Measurements from ENCODE around the gene CDC42. TPM values are rescaled to one million over a fixed set of nuclear protein-coding genes. Genes with fewer than 3 reads are reported as not detected.

Gene CDC42
- total RNA-seq, 4 donors from 2014 or later = 186 to 260 (median 205) TPM

GRCh38 chr1:22123901-22124404, 71.4 kb downstream of the CDC42 start:
- no peak for DNase-seq (ENCODE audit: low spot score)
- no peak for ATAC-seq (ENCODE audit: low FRiP score)
- TF ChIP-seq, protein P1, sequence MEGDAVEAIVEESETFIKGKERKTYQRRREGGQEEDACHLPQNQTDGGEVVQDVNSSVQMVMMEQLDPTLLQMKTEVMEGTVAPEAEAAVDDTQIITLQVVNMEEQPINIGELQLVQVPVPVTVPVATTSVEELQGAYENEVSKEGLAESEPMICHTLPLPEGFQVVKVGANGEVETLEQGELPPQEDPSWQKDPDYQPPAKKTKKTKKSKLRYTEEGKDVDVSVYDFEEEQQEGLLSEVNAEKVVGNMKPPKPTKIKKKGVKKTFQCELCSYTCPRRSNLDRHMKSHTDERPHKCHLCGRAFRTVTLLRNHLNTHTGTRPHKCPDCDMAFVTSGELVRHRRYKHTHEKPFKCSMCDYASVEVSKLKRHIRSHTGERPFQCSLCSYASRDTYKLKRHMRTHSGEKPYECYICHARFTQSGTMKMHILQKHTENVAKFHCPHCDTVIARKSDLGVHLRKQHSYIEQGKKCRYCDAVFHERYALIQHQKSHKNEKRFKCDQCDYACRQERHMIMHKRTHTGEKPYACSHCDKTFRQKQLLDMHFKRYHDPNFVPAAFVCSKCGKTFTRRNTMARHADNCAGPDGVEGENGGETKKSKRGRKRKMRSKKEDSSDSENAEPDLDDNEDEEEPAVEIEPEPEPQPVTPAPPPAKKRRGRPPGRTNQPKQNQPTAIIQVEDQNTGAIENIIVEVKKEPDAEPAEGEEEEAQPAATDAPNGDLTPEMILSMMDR (IDR thresholded peaks at IDR 0.05) = no peak

GRCh38 chr1:22124592-22125229, 72.2 kb downstream of the CDC42 start:
- TF ChIP-seq, protein P1 (IDR thresholded peaks at IDR 0.05) = no peak
- DNase-seq (ENCODE audit: low spot score) (no peak), ATAC-seq (ENCODE audit: low FRiP score) (no peak)

DNA sequence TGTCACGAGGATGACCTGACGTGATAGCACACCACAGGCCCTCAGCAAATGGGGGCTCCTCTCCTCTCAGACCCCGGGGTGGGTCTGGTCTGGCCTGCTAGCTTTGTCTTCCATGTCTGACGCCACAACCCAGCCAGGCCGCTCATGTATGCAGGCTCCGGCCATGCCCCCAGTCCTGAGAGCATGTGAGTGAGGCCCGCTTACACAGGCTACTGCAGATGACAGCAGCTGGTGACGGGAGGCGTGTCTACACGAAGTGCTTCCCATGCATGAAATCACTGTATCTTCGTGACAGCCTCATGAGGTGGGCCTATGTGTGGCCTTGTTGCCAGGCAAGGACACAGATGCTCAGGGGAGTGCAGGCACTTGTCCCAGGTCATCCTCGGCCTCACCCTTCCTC, 74.0 kb downstream of the CDC42 start:
- ATAC-seq (ENCODE audit: low FRiP score) (no peak), DNase-seq (ENCODE audit: low spot score) (no peak)
- TF ChIP-seq, protein P1 (IDR thresholded peaks at IDR 0.05) = no peak

DNA sequence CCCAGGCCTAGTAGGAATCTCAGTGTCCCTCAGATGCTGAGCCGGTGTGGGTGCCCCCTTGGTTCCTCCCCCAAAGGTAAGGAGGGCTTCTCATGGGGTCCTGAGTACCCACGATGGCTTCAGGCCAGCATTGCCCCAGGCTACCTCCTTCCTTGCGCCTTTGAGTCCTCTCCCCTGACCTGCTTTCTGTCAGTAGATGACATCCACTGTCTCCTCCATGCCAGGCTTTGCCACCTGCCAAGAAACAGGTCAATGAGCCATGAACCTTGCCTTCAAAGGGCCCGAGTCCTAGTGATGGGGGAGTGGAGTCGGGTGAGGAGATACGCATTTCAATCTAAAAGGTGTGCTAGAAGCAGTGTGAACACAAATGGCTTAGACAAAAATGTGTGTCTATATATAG, 74.7 kb downstream of the CDC42 start:
- DNase-seq (ENCODE audit: low spot score) = no peak
- ATAC-seq (ENCODE audit: low FRiP score) = no peak
- TF ChIP-seq, protein P1 (IDR thresholded peaks at IDR 0.05) = no peak

DNA sequence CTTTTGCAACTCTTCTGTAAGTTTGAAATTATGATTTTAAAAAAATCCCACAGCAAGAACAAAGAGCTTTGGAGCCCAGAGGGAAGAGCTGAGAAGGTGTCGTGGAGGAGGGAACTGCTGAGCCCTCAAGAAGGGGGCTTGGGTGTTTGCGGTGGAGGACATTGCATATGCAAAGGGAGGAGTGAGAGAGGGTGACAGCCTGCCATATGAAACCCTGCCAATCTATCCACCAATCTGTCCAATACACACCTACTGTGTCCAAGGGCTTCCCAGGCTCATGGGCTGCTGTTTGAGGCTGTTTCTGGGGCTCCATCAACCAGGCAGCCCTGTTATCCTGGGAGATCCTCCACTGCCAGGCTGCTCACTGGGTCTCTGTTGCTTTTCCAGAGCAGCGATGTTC, 75.2 kb downstream of the CDC42 start:
- ATAC-seq (ENCODE audit: low FRiP score) = no peak
- DNase-seq (ENCODE audit: low spot score) = no peak
- TF ChIP-seq, protein P1 (IDR thresholded peaks at IDR 0.05) = no peak

GRCh38 chr1:22128392-22128791, 75.9 kb downstream of the CDC42 start:
- ATAC-seq (ENCODE audit: low FRiP score) (no peak), DNase-seq (ENCODE audit: low spot score) (no peak)
- TF ChIP-seq, protein P1 (IDR thresholded peaks at IDR 0.05) = no peak

- ATAC-seq (ENCODE audit: low FRiP score) (no peak), DNase-seq (ENCODE audit: low spot score) (no peak)
These were observed 77.1 kb downstream of the CDC42 start for GRCh38 chr1:22129501-22130117.

More at GRCh38 chr1:22129501-22130117, 77.1 kb downstream of the CDC42 start:
- TF ChIP-seq, protein P1 (IDR thresholded peaks at IDR 0.05) = no peak
